ENCODE data around the gene SLCO4A1.
A peak's percentile ranks its signal among the peaks of the same experiment; 100 is the strongest.

SLCO4A1 gene

GRCh38 chr20:62614961-62615680 is 27.2 kb upstream of the SLCO4A1 start:
- TF ChIP-seq, protein P1, sequence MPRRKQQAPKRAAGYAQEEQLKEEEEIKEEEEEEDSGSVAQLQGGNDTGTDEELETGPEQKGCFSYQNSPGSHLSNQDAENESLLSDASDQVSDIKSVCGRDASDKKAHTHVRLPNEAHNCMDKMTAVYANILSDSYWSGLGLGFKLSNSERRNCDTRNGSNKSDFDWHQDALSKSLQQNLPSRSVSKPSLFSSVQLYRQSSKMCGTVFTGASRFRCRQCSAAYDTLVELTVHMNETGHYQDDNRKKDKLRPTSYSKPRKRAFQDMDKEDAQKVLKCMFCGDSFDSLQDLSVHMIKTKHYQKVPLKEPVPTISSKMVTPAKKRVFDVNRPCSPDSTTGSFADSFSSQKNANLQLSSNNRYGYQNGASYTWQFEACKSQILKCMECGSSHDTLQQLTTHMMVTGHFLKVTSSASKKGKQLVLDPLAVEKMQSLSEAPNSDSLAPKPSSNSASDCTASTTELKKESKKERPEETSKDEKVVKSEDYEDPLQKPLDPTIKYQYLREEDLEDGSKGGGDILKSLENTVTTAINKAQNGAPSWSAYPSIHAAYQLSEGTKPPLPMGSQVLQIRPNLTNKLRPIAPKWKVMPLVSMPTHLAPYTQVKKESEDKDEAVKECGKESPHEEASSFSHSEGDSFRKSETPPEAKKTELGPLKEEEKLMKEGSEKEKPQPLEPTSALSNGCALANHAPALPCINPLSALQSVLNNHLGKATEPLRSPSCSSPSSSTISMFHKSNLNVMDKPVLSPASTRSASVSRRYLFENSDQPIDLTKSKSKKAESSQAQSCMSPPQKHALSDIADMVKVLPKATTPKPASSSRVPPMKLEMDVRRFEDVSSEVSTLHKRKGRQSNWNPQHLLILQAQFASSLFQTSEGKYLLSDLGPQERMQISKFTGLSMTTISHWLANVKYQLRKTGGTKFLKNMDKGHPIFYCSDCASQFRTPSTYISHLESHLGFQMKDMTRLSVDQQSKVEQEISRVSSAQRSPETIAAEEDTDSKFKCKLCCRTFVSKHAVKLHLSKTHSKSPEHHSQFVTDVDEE (CRISPR knock-in tag; IDR thresholded peaks at IDR 0.05), result no peak
- TF ChIP-seq TCF4 (CRISPR knock-in tag; IDR thresholded peaks at IDR 0.05; ENCODE audit: borderline replicate concordance) (no peak), OSR1 (CRISPR knock-in tag; IDR thresholded peaks at IDR 0.05) (no peak), ZC3H10 (CRISPR knock-in tag; IDR thresholded peaks at IDR 0.05) (no peak)
- ATAC-seq, result no peak

DNA sequence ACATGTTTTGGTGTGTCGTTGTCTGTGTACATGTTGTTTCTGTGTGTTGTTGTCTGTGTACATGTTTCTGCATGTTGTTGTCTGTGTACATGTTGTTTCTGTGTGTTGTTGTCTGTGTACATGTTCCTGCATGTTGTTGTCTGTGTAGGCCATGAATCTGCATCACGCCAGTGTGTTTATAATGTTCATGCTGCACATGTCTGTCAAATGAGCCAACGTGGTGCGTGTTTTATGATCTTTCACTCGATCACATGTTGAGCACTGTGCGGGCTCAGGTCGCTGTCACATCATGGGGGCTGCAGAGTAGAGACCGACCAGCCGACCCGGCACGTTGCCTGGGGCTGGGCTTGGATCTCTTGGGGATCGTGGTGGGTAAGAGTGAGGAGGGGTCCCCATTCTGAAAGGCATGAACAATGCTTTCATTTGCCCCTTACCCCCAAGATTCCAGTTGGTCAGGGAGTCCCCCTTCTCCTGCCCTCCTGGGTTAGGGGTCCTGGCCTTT is 26.5 kb upstream of the SLCO4A1 start:
- no peak for ATAC-seq
- TF ChIP-seq PPARA (CRISPR knock-in tag; IDR thresholded peaks at IDR 0.05; ENCODE audit: borderline replicate concordance) (no peak), CSDC2 (CRISPR knock-in tag; IDR thresholded peaks at IDR 0.05) (no peak), ZC3H10 (CRISPR knock-in tag; IDR thresholded peaks at IDR 0.05) (no peak), ISL1 (CRISPR knock-in tag; IDR thresholded peaks at IDR 0.05) (no peak), OSR1 (CRISPR knock-in tag; IDR thresholded peaks at IDR 0.05) (no peak), ESRRG (CRISPR knock-in tag; IDR thresholded peaks at IDR 0.05) (no peak), ZFP3 (CRISPR knock-in tag; IDR thresholded peaks at IDR 0.05) (no peak), CREB5 (CRISPR knock-in tag; IDR thresholded peaks at IDR 0.05; ENCODE audit: low read depth) (no peak)

DNA sequence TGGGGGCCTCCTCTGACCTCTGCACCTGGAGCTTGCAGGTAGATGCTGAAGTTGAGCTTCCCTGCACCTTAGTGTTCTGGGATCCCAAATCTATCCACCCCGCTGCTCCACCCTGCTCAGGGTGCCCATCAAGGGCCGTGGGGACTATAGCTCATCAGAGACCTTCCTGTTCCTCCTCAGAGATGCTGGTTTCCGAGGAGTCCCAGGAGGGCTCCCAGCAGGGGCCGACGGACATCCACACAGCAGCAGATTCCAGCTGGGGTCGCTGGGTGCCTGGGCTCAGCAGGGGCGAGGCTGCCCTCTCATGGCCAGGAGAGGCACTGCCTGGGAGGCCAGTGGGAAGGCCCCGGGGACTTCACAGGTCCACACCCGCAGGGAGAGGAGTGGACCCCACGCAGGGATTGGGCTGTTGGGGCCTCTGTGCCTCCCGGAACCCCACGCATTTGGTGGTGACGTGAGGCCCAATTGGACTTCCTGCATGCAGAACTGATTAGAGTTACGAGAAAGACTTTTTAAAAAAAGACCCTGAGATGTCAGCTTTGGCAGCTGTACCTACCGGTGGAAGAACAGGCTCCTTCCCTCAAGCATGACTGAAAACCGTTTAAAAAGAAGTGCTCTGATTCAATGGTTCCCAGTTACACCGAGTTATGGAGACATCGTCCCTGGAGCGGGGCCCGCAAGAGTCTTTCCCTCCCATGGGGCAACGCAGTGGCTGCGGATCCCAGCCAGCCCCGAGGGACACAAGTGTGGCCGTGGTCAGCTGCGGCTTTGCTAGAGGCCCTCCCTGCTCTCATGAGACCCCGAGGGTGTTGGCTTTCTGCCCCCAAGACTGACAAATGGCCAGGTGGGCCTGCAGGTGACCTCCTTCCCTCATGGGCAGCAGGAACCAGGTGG is 25.3 kb upstream of the SLCO4A1 start:
- peak; percentile 99 for ATAC-seq
- no peak for TF ChIP-seq ZNF8 (CRISPR knock-in tag; IDR thresholded peaks at IDR 0.05)
- no peak for TF ChIP-seq BACH2 (CRISPR knock-in tag; IDR thresholded peaks at IDR 0.05; ENCODE audit: borderline replicate concordance)
- TF ChIP-seq ZFP3 (CRISPR knock-in tag; IDR thresholded peaks at IDR 0.05), result no peak
- TF ChIP-seq GLIS3 (CRISPR knock-in tag; IDR thresholded peaks at IDR 0.05), result no peak
- TF ChIP-seq RARB (CRISPR knock-in tag; IDR thresholded peaks at IDR 0.05), result no peak
- no peak for TF ChIP-seq TCF4 (CRISPR knock-in tag; IDR thresholded peaks at IDR 0.05; ENCODE audit: borderline replicate concordance)
- TF ChIP-seq ZC3H10 (CRISPR knock-in tag; IDR thresholded peaks at IDR 0.05), result no peak
- TF ChIP-seq, protein P1 (CRISPR knock-in tag; IDR thresholded peaks at IDR 0.05), result no peak
- TF ChIP-seq SNAI2 (CRISPR knock-in tag; IDR thresholded peaks at IDR 0.05), result no peak
- TF ChIP-seq CREB5 (CRISPR knock-in tag; IDR thresholded peaks at IDR 0.05; ENCODE audit: low read depth), result no peak

DNA sequence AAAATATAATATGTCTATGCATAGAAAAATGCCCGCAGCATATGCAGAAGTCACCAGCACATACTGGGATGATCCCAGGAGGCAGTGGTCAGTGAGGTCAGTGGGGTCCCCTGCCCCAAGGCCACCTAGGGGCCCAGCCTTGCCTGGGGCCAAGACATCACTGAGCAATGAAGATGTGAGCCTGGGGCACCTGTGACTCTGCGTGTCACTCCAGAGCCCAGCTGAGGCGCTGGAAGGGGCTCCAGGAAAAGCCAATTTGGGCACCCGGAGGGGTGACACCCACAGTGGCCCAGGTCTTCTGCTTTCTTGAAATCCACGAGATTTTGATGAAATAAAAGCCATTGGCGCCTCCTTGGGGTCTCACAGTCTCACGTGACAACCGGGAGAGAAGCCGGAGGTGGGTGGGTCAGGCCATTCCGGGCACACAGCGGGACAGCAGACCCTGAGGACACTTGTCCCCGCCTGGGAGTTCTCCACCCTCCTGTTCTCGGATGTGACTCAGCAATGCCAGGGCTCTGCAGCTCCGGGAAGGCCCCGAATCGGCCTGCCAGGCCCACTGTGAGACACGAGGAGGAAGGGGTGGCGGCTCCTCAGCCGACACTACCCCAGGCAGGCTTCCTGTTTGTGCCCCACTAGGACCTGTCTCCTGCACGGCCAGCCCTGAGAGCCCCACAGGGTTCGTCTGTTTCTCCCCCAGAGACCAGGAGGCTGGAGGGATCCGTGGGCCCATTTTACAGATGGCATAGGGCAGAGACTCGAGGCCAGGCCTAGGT is 24.4 kb upstream of the SLCO4A1 start:
- ATAC-seq, result no peak
- TF ChIP-seq, protein P2, sequence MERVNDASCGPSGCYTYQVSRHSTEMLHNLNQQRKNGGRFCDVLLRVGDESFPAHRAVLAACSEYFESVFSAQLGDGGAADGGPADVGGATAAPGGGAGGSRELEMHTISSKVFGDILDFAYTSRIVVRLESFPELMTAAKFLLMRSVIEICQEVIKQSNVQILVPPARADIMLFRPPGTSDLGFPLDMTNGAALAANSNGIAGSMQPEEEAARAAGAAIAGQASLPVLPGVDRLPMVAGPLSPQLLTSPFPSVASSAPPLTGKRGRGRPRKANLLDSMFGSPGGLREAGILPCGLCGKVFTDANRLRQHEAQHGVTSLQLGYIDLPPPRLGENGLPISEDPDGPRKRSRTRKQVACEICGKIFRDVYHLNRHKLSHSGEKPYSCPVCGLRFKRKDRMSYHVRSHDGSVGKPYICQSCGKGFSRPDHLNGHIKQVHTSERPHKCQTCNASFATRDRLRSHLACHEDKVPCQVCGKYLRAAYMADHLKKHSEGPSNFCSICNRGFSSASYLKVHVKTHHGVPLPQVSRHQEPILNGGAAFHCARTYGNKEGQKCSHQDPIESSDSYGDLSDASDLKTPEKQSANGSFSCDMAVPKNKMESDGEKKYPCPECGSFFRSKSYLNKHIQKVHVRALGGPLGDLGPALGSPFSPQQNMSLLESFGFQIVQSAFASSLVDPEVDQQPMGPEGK (CRISPR knock-in tag; IDR thresholded peaks at IDR 0.05; ENCODE audit: borderline replicate concordance), result no peak
- TF ChIP-seq ZFP3 (CRISPR knock-in tag; IDR thresholded peaks at IDR 0.05) (no peak), ZNF8 (CRISPR knock-in tag; IDR thresholded peaks at IDR 0.05) (no peak), OSR1 (CRISPR knock-in tag; IDR thresholded peaks at IDR 0.05) (no peak), POU6F1 (CRISPR knock-in tag; IDR thresholded peaks at IDR 0.05; ENCODE audit: borderline replicate concordance, low read depth) (no peak)
